ENCODE data around the gene ASS1. TPM values are rescaled to one million over a fixed set of nuclear protein-coding genes. Genes with fewer than 3 reads are reported as not detected.

The ASS1 gene
- total RNA-seq, 1 experiment from 2014 or later: 5.8 TPM

- no peaks in the 10 kb centered on the region for H3K36me3 ChIP-seq (ENCODE audit: insufficient read depth, low read length, poor library complexity, severe bottlenecking)
- H3K27me3 ChIP-seq (replicated peaks; ENCODE audit: insufficient read depth, low read depth, low read length, poor library complexity): no peaks in the 10 kb centered on the region
- no peak for TF ChIP-seq EZH2 (IDR thresholded peaks at IDR 0.05; ENCODE audit: borderline replicate concordance, low read depth, low read length, poor library complexity, severe bottlenecking)
- no peak for TF ChIP-seq CTCF (conservative IDR thresholded peaks at IDR 0.05; ENCODE audit: low read depth, low read length)
- CTCF ChIA-PET: no interaction called here
- no peaks in the 10 kb centered on the region for H3K4me1 ChIP-seq (ENCODE audit: insufficient read depth, low read length, poor library complexity, severe bottlenecking)
- BruUV-seq (replicated peaks): no TSS peak
- no peak overlapping the region for H3K4me3 ChIP-seq (ENCODE audit: low read depth, low read length, poor library complexity, severe bottlenecking)
- no peaks in the 10 kb centered on the region for H3K9me3 ChIP-seq (ENCODE audit: low read depth, low read length, poor library complexity, severe bottlenecking)
- POLR2A ChIA-PET (ENCODE audit: low non-redundant PET): no interaction called here
- no peak overlapping the region for H3K27ac ChIP-seq (ENCODE audit: low read depth, low read length, poor library complexity, severe bottlenecking)
- intact Hi-C loops (cut with micrococcal nuclease; ENCODE audit: unreplicated experiment): no loop called here
- no peak for DNase-seq (ENCODE audit: low spot score)
Observed at GRCh38 chr9:130526854-130527650, 82.3 kb downstream of the ASS1 start.

- POLR2A ChIA-PET (ENCODE audit: low non-redundant PET): no interaction called here
- Histone ChIP-seq H3K9me3 (ENCODE audit: low read depth, low read length, poor library complexity, severe bottlenecking) (no peaks in the 10 kb centered on the region), H3K4me3 (ENCODE audit: low read depth, low read length, poor library complexity, severe bottlenecking) (no peak overlapping the region), H3K4me1 (ENCODE audit: insufficient read depth, low read length, poor library complexity, severe bottlenecking) (no peaks in the 10 kb centered on the region), H3K27ac (ENCODE audit: low read depth, low read length, poor library complexity, severe bottlenecking) (no peak overlapping the region), H3K27me3 (replicated peaks; ENCODE audit: insufficient read depth, low read depth, low read length, poor library complexity) (no peaks in the 10 kb centered on the region), H3K36me3 (ENCODE audit: insufficient read depth, low read length, poor library complexity, severe bottlenecking) (no peaks in the 10 kb centered on the region)
- CTCF ChIA-PET: no interaction called here
- intact Hi-C loops (cut with micrococcal nuclease; ENCODE audit: unreplicated experiment): no loop called here
- BruUV-seq (replicated peaks): no TSS peak
- no peak for DNase-seq (ENCODE audit: low spot score)
- TF ChIP-seq CTCF (conservative IDR thresholded peaks at IDR 0.05; ENCODE audit: low read depth, low read length) (no peak), EZH2 (IDR thresholded peaks at IDR 0.05; ENCODE audit: borderline replicate concordance, low read depth, low read length, poor library complexity, severe bottlenecking) (no peak)
Observed at GRCh38 chr9:130527651-130528310, 83.0 kb downstream of the ASS1 start.

GRCh38 chr9:130528674-130529073, 83.9 kb downstream of the ASS1 start:
- Histone ChIP-seq H3K4me3 (ENCODE audit: low read depth, low read length, poor library complexity, severe bottlenecking) (no peak overlapping the region), H3K9me3 (ENCODE audit: low read depth, low read length, poor library complexity, severe bottlenecking) (no peaks in the 10 kb centered on the region), H3K27me3 (replicated peaks; ENCODE audit: insufficient read depth, low read depth, low read length, poor library complexity) (no peaks in the 10 kb centered on the region), H3K36me3 (ENCODE audit: insufficient read depth, low read length, poor library complexity, severe bottlenecking) (no peaks in the 10 kb centered on the region), H3K4me1 (ENCODE audit: insufficient read depth, low read length, poor library complexity, severe bottlenecking) (no peaks in the 10 kb centered on the region), H3K27ac (ENCODE audit: low read depth, low read length, poor library complexity, severe bottlenecking) (no peak overlapping the region)
- BruUV-seq (replicated peaks): no TSS peak
- ChIA-PET CTCF (no interaction called here), POLR2A (ENCODE audit: low non-redundant PET) (no interaction called here)
- no peak for TF ChIP-seq CTCF (conservative IDR thresholded peaks at IDR 0.05; ENCODE audit: low read depth, low read length)
- TF ChIP-seq EZH2 (IDR thresholded peaks at IDR 0.05; ENCODE audit: borderline replicate concordance, low read depth, low read length, poor library complexity, severe bottlenecking): no peak
- no peak for DNase-seq (ENCODE audit: low spot score)
- intact Hi-C loops (cut with micrococcal nuclease; ENCODE audit: unreplicated experiment): no loop called here
